HCT116 (cell line): ENCODE data around the gene STK39. TPM values are rescaled to one million over a fixed set of nuclear protein-coding genes. Genes with fewer than 3 reads are reported as not detected.

Experiments
- ATAC-seq: fragments of 200-7000 bp; cut with Tn5 transposase; 2 replicates; pipeline ENCODE4 v1.9.1; 2020; ENCODE audit warnings: mild to moderate bottlenecking, moderate library complexity
- BruUV-seq: library from RNA; stranded (reverse); fragments of 400-500 nt; replicated peaks from 2 replicates; lab custom pipeline; 2021; lab: Mats Ljungman, UMichigan
- CTCF ChIA-PET: fragments of 300-600 bp; sonication (Branson Sonifier 250); formaldehyde crosslinking; loops from one replicate; lab custom pipeline; 2021; ENCODE audit warnings: antibody characterized with exemption; lab: Charles Lee
- POLR2A ChIA-PET: fragments of 300-600, 350-600 bp; sonication (Branson Sonifier 250); formaldehyde crosslinking; loops from one replicate; lab custom pipeline; 2021; ENCODE audit warnings: antibody characterized with exemption; lab: Charles Lee
- RAD21 ChIA-PET, 2 experiments: fragments of 300-600 bp; sonication (Branson Sonifier 250); formaldehyde crosslinking; loops; one replicate each; lab custom pipeline; 2023; ENCODE audit warnings: low total read pairs in 2 of 2; ENCODE audit not compliant: uncharacterized antibody in 2 of 2, unreplicated experiment in 2 of 2, low non-redundant PET in 1 of 2; lab: Charles Lee
- DNase-seq: peaks from one replicate; pipeline ENCODE4 v3.0.0-alpha.2; 2010; ENCODE audit warnings: low read depth, low spot score
- H2AFZ ChIP-seq: fragments of 200-600 bp; shearing (Covaris generic), sonication (generic); 2 replicates; pipeline ENCODE4 v1.6.1; 2017; ENCODE audit warnings: low read depth, mixed run types, mixed read lengths, antibody characterized with exemption, low read length; ENCODE audit not compliant: poor library complexity, severe bottlenecking
- H3K27ac ChIP-seq: 2 replicates; pipeline ENCODE4 v1.5.1; 2012; ENCODE audit warnings: low read depth, low read length
- H3K27me3 ChIP-seq: fragments of 200-600 bp; sonication (generic); 2 replicates; pipeline ENCODE4 v1.6.1; 2016; ENCODE audit warnings: mixed run types, low read length, mixed read lengths; ENCODE audit not compliant: insufficient read depth
- H3K36me3 ChIP-seq, 2 experiments: fragments of 200-500 bp in 1 of 2; fragments of 200-600 bp in 1 of 2; sonication (Bioruptor generic) in 1 of 2; sonication (generic) in 1 of 2; 2 replicates each; pipeline versions ENCODE4 v1.5.1 to v1.6.1; 2014 to 2016; ENCODE audit warnings: low read length in 2 of 2, inconsistent platforms in 1 of 2, mixed read lengths in 1 of 2, mixed run types in 1 of 2; ENCODE audit not compliant: insufficient read depth in 2 of 2, control insufficient read depth in 1 of 2
- H3K4me1 ChIP-seq, 2 experiments: fragments of 200-600 bp in 1 of 2; sonication (generic) in 1 of 2; 2 replicates each; pipeline versions ENCODE4 v1.5.1 to v1.6.1; 2012 to 2017; ENCODE audit warnings: low read length in 2 of 2, inconsistent platforms in 1 of 2, mild to moderate bottlenecking in 1 of 2, mixed read lengths in 1 of 2, mixed run types in 1 of 2, moderate library complexity in 1 of 2; ENCODE audit not compliant: insufficient read depth in 2 of 2, control insufficient read depth in 1 of 2
- H3K4me2 ChIP-seq: fragments of 200-600 bp; sonication (generic); 2 replicates; pipeline ENCODE4 v1.6.1; 2017; ENCODE audit warnings: mixed run types, low read length, mixed read lengths
- H3K4me3 ChIP-seq, 2 experiments: fragments of 200-600 bp in 1 of 2; sonication (generic) in 1 of 2; replicated peaks in 1 of 2; 2 replicates each; pipeline ENCODE4 v1.5.1; 2011 to 2016; ENCODE audit warnings: low read length in 2 of 2, control low read depth in 1 of 2, low read depth in 1 of 2, mild to moderate bottlenecking in 1 of 2, mixed read lengths in 1 of 2, mixed run types in 1 of 2
- H3K79me2 ChIP-seq: fragments of 200-600 bp; sonication (generic); 2 replicates; pipeline ENCODE4 v1.6.1; 2017; ENCODE audit warnings: mild to moderate bottlenecking, mixed run types, low read length, moderate library complexity, mixed read lengths; ENCODE audit not compliant: insufficient read depth
- H3K9ac ChIP-seq: fragments of 200-600 bp; sonication (generic); 2 replicates; pipeline ENCODE4 v1.6.1; 2016; ENCODE audit warnings: low read length, mixed read lengths
- H3K9me2 ChIP-seq: fragments of 200-600 bp; sonication (generic), shearing (Covaris generic); 2 replicates; pipeline ENCODE4 v1.6.1; 2017; ENCODE audit warnings: mixed run types, mild to moderate bottlenecking, moderate library complexity; ENCODE audit not compliant: insufficient read depth
- H3K9me3 ChIP-seq, 2 experiments: fragments of 200-500 bp in 1 of 2; fragments of 200-600 bp in 1 of 2; sonication (Bioruptor generic) in 1 of 2; sonication (generic) in 1 of 2; 2 replicates each; pipeline ENCODE4 v1.6.1; 2014 to 2017; ENCODE audit warnings: low read length in 2 of 2, mixed read lengths in 2 of 2, inconsistent platforms in 1 of 2, low read depth in 1 of 2, mild to moderate bottlenecking in 1 of 2, mixed run types in 1 of 2, moderate library complexity in 1 of 2; ENCODE audit not compliant: control insufficient read depth in 1 of 2, insufficient read depth in 1 of 2
- H4K20me1 ChIP-seq: fragments of 200-600 bp; sonication (generic), shearing (Covaris generic); 2 replicates; pipeline ENCODE4 v1.6.1; 2017; ENCODE audit warnings: mixed run types, mild to moderate bottlenecking, moderate library complexity; ENCODE audit not compliant: insufficient read depth
- ELF1 ChIP-seq: IDR thresholded peaks from 2 replicates; pipeline ENCODE4 v1.6.1; 2012; ENCODE audit warnings: low read depth, borderline replicate concordance
- EZH2phosphoT487 ChIP-seq: fragments of 200-600 bp; IDR thresholded peaks from 2 replicates; pipeline ENCODE4 v1.6.1; 2018; ENCODE audit warnings: antibody characterized with exemption, borderline replicate concordance
- POLR2AphosphoS5 ChIP-seq: IDR thresholded peaks from 2 replicates; pipeline ENCODE4 v1.6.1; 2011; ENCODE audit warnings: mild to moderate bottlenecking, low read depth, low read length, moderate library complexity
- SRF ChIP-seq: IDR thresholded peaks from 2 replicates; pipeline ENCODE4 v1.6.1; 2012; ENCODE audit warnings: low read depth
- ZFX ChIP-seq: fragments of 450-650 bp; IDR thresholded peaks from 2 replicates; pipeline ENCODE4 v1.6.1; 2017
- intact Hi-C: fragments of 100-400 bp; cut with micrococcal nuclease; formaldehyde crosslinking; loops from 2 replicates; pipeline ENCODE4 v1.10.0; 2022
- total RNA-seq: library from RNA; stranded (reverse); gene quantifications from one replicate; pipeline ENCODE4 v1.2.1, GENCODE V29; 2021; ENCODE audit not compliant: unreplicated experiment

The STK39 gene
- total RNA-seq, 1 experiment from 2014 or later, result 118 TPM

- no peak for ATAC-seq
- H3K4me2 ChIP-seq, result no peak overlapping the region
- CTCF ChIA-PET, result interaction anchor here (0.8 kb wide), 1 partner anchor 26 kb away, joined by 3 read pairs; no protein-coding TSS in a partner anchor
Measured at GRCh38 chr2:168145011-168145410, 102.4 kb downstream of the STK39 start.

GRCh38 chr2:168143813-168144212 lies 103.6 kb downstream of the STK39 start:
- Histone ChIP-seq H3K9ac (no peak overlapping the region), H2AFZ (no peak overlapping the region), H3K4me2 (no peak overlapping the region), H3K9me3 (no peaks in the 10 kb centered on the region), H3K9me2 (no peaks in the 10 kb centered on the region), H3K79me2 (peaks cover 79% of the 10 kb centered on the region), H3K4me1 (peaks cover 0 to 3% of the 10 kb centered on the region in 2 experiments; a peak in 1 of 4 replicates), H4K20me1 (no peaks in the 10 kb centered on the region), H3K4me3 (no peak overlapping the region), H3K27ac (no peak overlapping the region), H3K36me3 (peaks cover 0 to 25% of the 10 kb centered on the region in 2 experiments; a peak in 2 of 4 replicates), H3K27me3 (no peaks in the 10 kb centered on the region)
- intact Hi-C loops, result loop anchor here (10.0 kb wide), 1 partner anchor 771 kb away; no protein-coding TSS in a partner anchor
- ATAC-seq (no peak), DNase-seq (no peak)
- no TSS peak for BruUV-seq
- ChIA-PET CTCF (no interaction called here), POLR2A (no interaction called here), RAD21 (no interaction called here)
- TF ChIP-seq POLR2AphosphoS5 (peak; percentile 26; the same call in 1 of the 2 replicates), EZH2phosphoT487 (no peak), SRF (no peak), ZFX (no peak)

More at GRCh38 chr2:168145011-168145410, 102.4 kb downstream of the STK39 start:
- intact Hi-C loops, result loop anchor here (10.0 kb wide), 1 partner anchor 770 kb away; no protein-coding TSS in a partner anchor
- no peak for DNase-seq
- ChIA-PET POLR2A (no interaction called here), RAD21 (no interaction called here)
- no TSS peak for BruUV-seq
- Histone ChIP-seq H3K9ac (no peak overlapping the region), H4K20me1 (no peaks in the 10 kb centered on the region), H3K9me2 (no peaks in the 10 kb centered on the region), H3K27me3 (no peaks in the 10 kb centered on the region), H3K9me3 (no peaks in the 10 kb centered on the region), H3K36me3 (peaks cover 0 to 27% of the 10 kb centered on the region in 2 experiments; a peak in 1 of 4 replicates), H3K4me1 (no peaks in the 10 kb centered on the region), H3K4me3 (no peak overlapping the region), H3K27ac (no peak overlapping the region), H3K79me2 (peaks cover 91% of the 10 kb centered on the region), H2AFZ (no peak overlapping the region)
- no peak for TF ChIP-seq ELF1
